ENCODE measurements around the gene YAP1.

YAP1 gene

GRCh38 chr11:102238391-102238821 is 128.2 kb downstream of the YAP1 start:
- no peaks in the 10 kb centered on the region for H3K36me3 ChIP-seq (ENCODE audit: insufficient read depth, low read length)
- TF ChIP-seq CTCF (IDR thresholded peaks at IDR 0.05; ENCODE audit: borderline replicate concordance, extremely low read depth, low read length, poor library complexity, severe bottlenecking) (no peak), EZH2 (IDR thresholded peaks at IDR 0.05; ENCODE audit: borderline replicate concordance, low read depth, low read length, severe bottlenecking) (no peak)
- H3K4me1 ChIP-seq (ENCODE audit: insufficient read depth, low read length), result no peaks in the 10 kb centered on the region
- no peak overlapping the region for H3K27ac ChIP-seq (ENCODE audit: low read length)
- no peak for ATAC-seq (ENCODE audit: insufficient read depth, low read depth)
- H3K4me2 ChIP-seq (ENCODE audit: insufficient read depth, low read length), result no peak overlapping the region
- H2AFZ ChIP-seq (ENCODE audit: low read depth, low read length), result no peak overlapping the region
- H3K9me3 ChIP-seq (ENCODE audit: insufficient read depth, low read length, severe bottlenecking), result no peaks in the 10 kb centered on the region
- no peaks in the 10 kb centered on the region for H4K20me1 ChIP-seq (ENCODE audit: insufficient read depth, low read length)
- no peaks in the 10 kb centered on the region for H3K79me2 ChIP-seq (ENCODE audit: insufficient read depth, low read length)
- H3K9ac ChIP-seq (ENCODE audit: low read depth, low read length), result no peak overlapping the region
- no peaks in the 10 kb centered on the region for H3K27me3 ChIP-seq (ENCODE audit: insufficient read depth, low read length, poor library complexity)
- no peak overlapping the region for H3K4me3 ChIP-seq (ENCODE audit: low read depth in 1 of 2, low read length in 2 of 2)
- DNase-seq, result no peak

GRCh38 chr11:102239448-102239847 is 129.2 kb downstream of the YAP1 start:
- H3K9ac ChIP-seq (ENCODE audit: low read depth, low read length), result no peak overlapping the region
- no peaks in the 10 kb centered on the region for H3K79me2 ChIP-seq (ENCODE audit: insufficient read depth, low read length)
- H3K9me3 ChIP-seq (ENCODE audit: insufficient read depth, low read length, severe bottlenecking), result no peaks in the 10 kb centered on the region
- H3K27ac ChIP-seq (ENCODE audit: low read length), result no peak overlapping the region
- no peak for ATAC-seq (ENCODE audit: insufficient read depth, low read depth)
- H2AFZ ChIP-seq (ENCODE audit: low read depth, low read length), result no peak overlapping the region
- no peak overlapping the region for H3K4me2 ChIP-seq (ENCODE audit: insufficient read depth, low read length)
- H3K27me3 ChIP-seq (ENCODE audit: insufficient read depth, low read length, poor library complexity), result no peaks in the 10 kb centered on the region
- no peaks in the 10 kb centered on the region for H3K4me1 ChIP-seq (ENCODE audit: insufficient read depth, low read length)
- H3K36me3 ChIP-seq (ENCODE audit: insufficient read depth, low read length), result no peaks in the 10 kb centered on the region
- TF ChIP-seq EZH2 (IDR thresholded peaks at IDR 0.05; ENCODE audit: borderline replicate concordance, low read depth, low read length, severe bottlenecking) (no peak), CTCF (IDR thresholded peaks at IDR 0.05; ENCODE audit: borderline replicate concordance, extremely low read depth, low read length, poor library complexity, severe bottlenecking) (no peak)
- no peak for DNase-seq
- no peak overlapping the region for H3K4me3 ChIP-seq (ENCODE audit: low read depth in 1 of 2, low read length in 2 of 2)
- no peaks in the 10 kb centered on the region for H4K20me1 ChIP-seq (ENCODE audit: insufficient read depth, low read length)

- H3K36me3 ChIP-seq (ENCODE audit: insufficient read depth, low read length), result no peaks in the 10 kb centered on the region
- no peak overlapping the region for H3K9ac ChIP-seq (ENCODE audit: low read depth, low read length)
- no peaks in the 10 kb centered on the region for H4K20me1 ChIP-seq (ENCODE audit: insufficient read depth, low read length)
- TF ChIP-seq EZH2 (IDR thresholded peaks at IDR 0.05; ENCODE audit: borderline replicate concordance, low read depth, low read length, severe bottlenecking), result no peak
- no peak for TF ChIP-seq CTCF (IDR thresholded peaks at IDR 0.05; ENCODE audit: borderline replicate concordance, extremely low read depth, low read length, poor library complexity, severe bottlenecking)
- no peaks in the 10 kb centered on the region for H3K4me1 ChIP-seq (ENCODE audit: insufficient read depth, low read length)
- DNase-seq (no peak), ATAC-seq (ENCODE audit: insufficient read depth, low read depth) (no peak)
- H3K9me3 ChIP-seq (ENCODE audit: insufficient read depth, low read length, severe bottlenecking), result no peaks in the 10 kb centered on the region
- no peaks in the 10 kb centered on the region for H3K79me2 ChIP-seq (ENCODE audit: insufficient read depth, low read length)
- H3K27ac ChIP-seq (ENCODE audit: low read length), result no peak overlapping the region
- no peaks in the 10 kb centered on the region for H3K27me3 ChIP-seq (ENCODE audit: insufficient read depth, low read length, poor library complexity)
- no peak overlapping the region for H3K4me3 ChIP-seq (ENCODE audit: low read depth in 1 of 2, low read length in 2 of 2)
- H3K4me2 ChIP-seq (ENCODE audit: insufficient read depth, low read length), result no peak overlapping the region
- no peak overlapping the region for H2AFZ ChIP-seq (ENCODE audit: low read depth, low read length)
Measured at GRCh38 chr11:102239911-102240310, 129.7 kb downstream of the YAP1 start.

GRCh38 chr11:102240502-102240901 is 130.3 kb downstream of the YAP1 start:
- Histone ChIP-seq H3K9ac (ENCODE audit: low read depth, low read length) (no peak overlapping the region), H3K4me2 (ENCODE audit: insufficient read depth, low read length) (no peak overlapping the region), H4K20me1 (ENCODE audit: insufficient read depth, low read length) (no peaks in the 10 kb centered on the region), H3K79me2 (ENCODE audit: insufficient read depth, low read length) (no peaks in the 10 kb centered on the region), H3K36me3 (ENCODE audit: insufficient read depth, low read length) (no peaks in the 10 kb centered on the region), H3K4me1 (ENCODE audit: insufficient read depth, low read length) (no peaks in the 10 kb centered on the region), H3K4me3 (ENCODE audit: low read depth in 1 of 2, low read length in 2 of 2) (no peak overlapping the region), H3K27ac (ENCODE audit: low read length) (no peak overlapping the region), H2AFZ (ENCODE audit: low read depth, low read length) (no peak overlapping the region), H3K9me3 (ENCODE audit: insufficient read depth, low read length, severe bottlenecking) (no peaks in the 10 kb centered on the region), H3K27me3 (ENCODE audit: insufficient read depth, low read length, poor library complexity) (no peaks in the 10 kb centered on the region)
- no peak for TF ChIP-seq EZH2 (IDR thresholded peaks at IDR 0.05; ENCODE audit: borderline replicate concordance, low read depth, low read length, severe bottlenecking)
- TF ChIP-seq CTCF (IDR thresholded peaks at IDR 0.05; ENCODE audit: borderline replicate concordance, extremely low read depth, low read length, poor library complexity, severe bottlenecking), result no peak
- DNase-seq, result no peak
- ATAC-seq (ENCODE audit: insufficient read depth, low read depth), result no peak

Data from DND-41 (cell line).